GM12801 (cell line): Measurements from ENCODE around the gene ING5.

ENCODE experiments used
- CTCF ChIP-seq: IDR thresholded peaks from one replicate; pipeline ENCODE4 v1.5.1; 2011; ENCODE audit warnings: control low read depth; ENCODE audit not compliant: insufficient read length; ENCODE audit errors: extremely low read depth

ING5 gene

DNA sequence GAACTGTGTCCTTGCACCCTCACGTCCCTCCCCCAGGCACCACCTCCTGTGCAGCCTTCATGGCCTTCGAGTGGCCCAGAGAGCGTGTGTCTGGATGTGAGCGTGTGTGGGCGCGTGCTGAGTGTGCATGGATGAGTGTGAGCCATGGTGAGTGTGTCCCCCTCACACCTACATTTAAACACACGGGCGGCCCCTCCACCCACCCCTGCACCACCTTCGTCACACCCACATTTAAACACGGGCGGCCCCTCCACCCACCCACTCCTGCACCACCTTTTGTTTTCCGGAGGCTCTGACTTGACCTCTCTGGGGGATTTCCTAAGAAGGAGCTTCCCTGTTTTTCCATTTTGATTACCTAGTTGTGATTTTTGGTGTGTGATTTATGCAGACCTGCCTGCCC lies 33.0 kb upstream of the ING5 start:
- TF ChIP-seq CTCF, result no peak

- TF ChIP-seq CTCF, result no peak
Measured at GRCh38 chr2:241670333-241671110, 31.3 kb upstream of the ING5 start.

- TF ChIP-seq CTCF, result no peak
Measured at GRCh38 chr2:241671457-241672240, 30.2 kb upstream of the ING5 start.

- TF ChIP-seq CTCF, result no peak
Measured at GRCh38 chr2:241672243-241673188, 29.3 kb upstream of the ING5 start.

DNA sequence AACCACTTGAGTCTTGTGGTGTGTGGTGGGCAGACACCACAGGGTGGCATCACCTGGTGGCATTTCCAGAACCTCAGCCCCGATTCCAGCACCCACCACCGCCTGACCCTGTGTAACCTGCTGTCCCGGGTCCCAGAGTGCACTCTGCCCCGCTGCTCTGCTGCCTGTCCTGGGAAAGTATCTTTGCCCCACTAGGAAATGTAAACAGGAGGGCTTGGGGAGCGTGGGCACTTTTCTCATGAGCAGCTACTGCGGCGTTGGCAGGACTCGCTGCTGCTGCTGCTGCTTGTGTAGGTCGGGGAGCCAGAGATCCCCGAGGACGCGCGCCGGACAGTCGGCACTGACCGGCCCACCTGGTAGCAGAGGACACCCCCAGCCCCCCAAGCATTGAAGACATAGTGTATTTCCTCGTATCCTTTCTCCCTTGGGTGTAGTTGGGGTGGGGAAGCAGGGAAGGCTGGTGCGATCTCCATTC lies 28.6 kb upstream of the ING5 start:
- no peak for TF ChIP-seq CTCF

GRCh38 chr2:241673797-241674725 lies 27.8 kb upstream of the ING5 start:
- TF ChIP-seq CTCF, result no peak
